ENCODE results near the gene LTB4R2.

GRCh38 chr14:24277606-24278321, 32.2 kb upstream of the LTB4R2 start:
- TF ChIP-seq, protein P1, sequence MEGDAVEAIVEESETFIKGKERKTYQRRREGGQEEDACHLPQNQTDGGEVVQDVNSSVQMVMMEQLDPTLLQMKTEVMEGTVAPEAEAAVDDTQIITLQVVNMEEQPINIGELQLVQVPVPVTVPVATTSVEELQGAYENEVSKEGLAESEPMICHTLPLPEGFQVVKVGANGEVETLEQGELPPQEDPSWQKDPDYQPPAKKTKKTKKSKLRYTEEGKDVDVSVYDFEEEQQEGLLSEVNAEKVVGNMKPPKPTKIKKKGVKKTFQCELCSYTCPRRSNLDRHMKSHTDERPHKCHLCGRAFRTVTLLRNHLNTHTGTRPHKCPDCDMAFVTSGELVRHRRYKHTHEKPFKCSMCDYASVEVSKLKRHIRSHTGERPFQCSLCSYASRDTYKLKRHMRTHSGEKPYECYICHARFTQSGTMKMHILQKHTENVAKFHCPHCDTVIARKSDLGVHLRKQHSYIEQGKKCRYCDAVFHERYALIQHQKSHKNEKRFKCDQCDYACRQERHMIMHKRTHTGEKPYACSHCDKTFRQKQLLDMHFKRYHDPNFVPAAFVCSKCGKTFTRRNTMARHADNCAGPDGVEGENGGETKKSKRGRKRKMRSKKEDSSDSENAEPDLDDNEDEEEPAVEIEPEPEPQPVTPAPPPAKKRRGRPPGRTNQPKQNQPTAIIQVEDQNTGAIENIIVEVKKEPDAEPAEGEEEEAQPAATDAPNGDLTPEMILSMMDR (tag by site-specific recombination; IDR thresholded peaks at IDR 0.05), result no peak
- no peak for TF ChIP-seq ZNF664 (tag by site-specific recombination; IDR thresholded peaks at IDR 0.05)
- no peak for TF ChIP-seq ATF2 (tag by site-specific recombination; IDR thresholded peaks at IDR 0.05; ENCODE audit: low read depth)
- no peak for TF ChIP-seq REST (tag by site-specific recombination; IDR thresholded peaks at IDR 0.05)
- TF ChIP-seq ZBTB8A (tag by site-specific recombination; IDR thresholded peaks at IDR 0.05), result no peak
- TF ChIP-seq ZNF239 (tag by site-specific recombination; IDR thresholded peaks at IDR 0.05), result no peak
- no peak for TF ChIP-seq ZBTB1 (tag by site-specific recombination; IDR thresholded peaks at IDR 0.05)
- TF ChIP-seq ZNF837 (tag by site-specific recombination; IDR thresholded peaks at IDR 0.05), result no peak
- no peak for TF ChIP-seq KLF8 (tag by site-specific recombination; IDR thresholded peaks at IDR 0.05)
- TF ChIP-seq ZBTB7A (tag by site-specific recombination; IDR thresholded peaks at IDR 0.05; ENCODE audit: low read depth), result no peak
- no peak for TF ChIP-seq KLF7 (tag by site-specific recombination; IDR thresholded peaks at IDR 0.05; ENCODE audit: borderline replicate concordance)
- no peak for TF ChIP-seq ZNF629 (tag by site-specific recombination; IDR thresholded peaks at IDR 0.05)
